Measurements from ENCODE around the gene PYROXD2. TPM values are rescaled to one million over a fixed set of nuclear protein-coding genes. Genes with fewer than 3 reads are reported as not detected.

Gene PYROXD2
- total RNA-seq, 1 donor from 2014 or later: 5.6 TPM

GRCh38 chr10:98394851-98395440, 20.0 kb downstream of the PYROXD2 start:
- intact Hi-C loops (cut with DNase I): no loop called here
- no peak for TF ChIP-seq CTCF (IDR thresholded peaks at IDR 0.05)
- no peak overlapping the region for H3K4me3 ChIP-seq
- DNase-seq (ENCODE audit: low spot score in 2 of 2): no peak
- H3K9me3 ChIP-seq: no peaks in the 10 kb centered on the region
- peaks cover 0 to 9% of the 10 kb centered on the region in 2 donors for H3K4me1 ChIP-seq
- H3K36me3 ChIP-seq: peaks cover 30 to 34% of the 10 kb centered on the region in 2 donors
- no peak overlapping the region for H3K27ac ChIP-seq
- H3K27me3 ChIP-seq: no peaks in the 10 kb centered on the region

- Histone ChIP-seq H3K27ac (no peak overlapping the region), H3K36me3 (peaks cover 13 to 15% of the 10 kb centered on the region in 2 donors), H3K4me1 (peaks cover 0 to 9% of the 10 kb centered on the region in 2 donors), H3K9me3 (no peaks in the 10 kb centered on the region), H3K4me3 (no peak overlapping the region), H3K27me3 (no peaks in the 10 kb centered on the region)
- TF ChIP-seq CTCF (IDR thresholded peaks at IDR 0.05): no peak
- intact Hi-C loops (cut with DNase I): no loop called here
- DNase-seq (ENCODE audit: low spot score in 2 of 2): peak in 1 of 2 donors; percentile 77
Measured at GRCh38 chr10:98391578-98391991, 23.4 kb downstream of the PYROXD2 start.

- DNase-seq (ENCODE audit: low spot score in 2 of 2): no peak
- Histone ChIP-seq H3K27me3 (no peaks in the 10 kb centered on the region), H3K9me3 (no peaks in the 10 kb centered on the region), H3K4me3 (no peak overlapping the region), H3K36me3 (peaks cover 8 to 11% of the 10 kb centered on the region in 2 donors), H3K4me1 (peaks cover 0 to 9% of the 10 kb centered on the region in 2 donors), H3K27ac (no peak overlapping the region)
- intact Hi-C loops (cut with DNase I): no loop called here
- no peak for TF ChIP-seq CTCF (IDR thresholded peaks at IDR 0.05)
Measured at GRCh38 chr10:98391065-98391464, 23.9 kb downstream of the PYROXD2 start.

- peaks cover 7% of the 10 kb centered on the region in 2 donors for H3K36me3 ChIP-seq
- no peak overlapping the region for H3K4me3 ChIP-seq
- no peak for TF ChIP-seq CTCF (IDR thresholded peaks at IDR 0.05)
- intact Hi-C loops (cut with DNase I): no loop called here
- peaks cover 0 to 9% of the 10 kb centered on the region in 2 donors for H3K4me1 ChIP-seq
- H3K27me3 ChIP-seq: no peaks in the 10 kb centered on the region
- H3K9me3 ChIP-seq: no peaks in the 10 kb centered on the region
- no peak for DNase-seq (ENCODE audit: low spot score in 2 of 2)
- no peak overlapping the region for H3K27ac ChIP-seq
Measured at GRCh38 chr10:98390406-98390805, 24.6 kb downstream of the PYROXD2 start.

GRCh38 chr10:98389398-98389797, 25.6 kb downstream of the PYROXD2 start:
- no peak for TF ChIP-seq CTCF (IDR thresholded peaks at IDR 0.05)
- no peak overlapping the region for H3K4me3 ChIP-seq
- no peak overlapping the region for H3K27ac ChIP-seq
- intact Hi-C loops (cut with DNase I): no loop called here
- no peaks in the 10 kb centered on the region for H3K9me3 ChIP-seq
- no peaks in the 10 kb centered on the region for H3K27me3 ChIP-seq
- peaks cover 0 to 9% of the 10 kb centered on the region in 2 donors for H3K4me1 ChIP-seq
- H3K36me3 ChIP-seq: peaks cover 11% of the 10 kb centered on the region in 2 donors
- DNase-seq (ENCODE audit: low spot score in 2 of 2): no peak

Measured in ascending aorta (tissue), 2 donors.